Gastrocnemius medialis (tissue), 4 donors: Measurements from ENCODE around the gene JAM3. TPM values are rescaled to one million over a fixed set of nuclear protein-coding genes. Genes with fewer than 3 reads are reported as not detected.

Experiments
- ATAC-seq, 2 donors: fragments of 150-250 bp; one replicate each; pipeline ENCODE4 v1.9.1; 2016
- DNase-seq, 2 donors: peaks; one replicate each; pipeline ENCODE4 v3.0.0-alpha.2; 2019
- H3K27ac ChIP-seq, 4 donors: fragments of 200-600 bp; sonication (generic); 1 replicate in 1 of 4; 2 replicates in 3 of 4; pipeline ENCODE4 v1.5.1; 2016 to 2018; ENCODE audit warnings: mild to moderate bottlenecking in 2 of 4, moderate library complexity in 1 of 4
- H3K27me3 ChIP-seq, 3 donors: fragments of 200-600 bp; sonication (generic) in 2 of 3; 1 replicate in 1 of 3; 2 replicates in 2 of 3; pipeline versions ENCODE4 v1.5.1 to v1.6.0; 2016 to 2019; ENCODE audit warnings: mild to moderate bottlenecking in 1 of 3, moderate library complexity in 1 of 3
- H3K36me3 ChIP-seq, 2 donors: fragments of 200-600 bp; sonication (generic) in 1 of 2; one replicate each; pipeline ENCODE4 v1.5.1; 2017 to 2018
- H3K4me1 ChIP-seq, 2 donors: fragments of 200-600 bp; sonication (generic) in 1 of 2; one replicate each; pipeline ENCODE4 v1.5.1; 2016 to 2017; ENCODE audit warnings: mild to moderate bottlenecking in 2 of 2
- H3K4me3 ChIP-seq, 4 donors: fragments of 200-600 bp; sonication (generic) in 3 of 4; 1 replicate in 1 of 4; 2 replicates in 3 of 4; pipeline ENCODE4 v1.5.1; 2016 to 2019; ENCODE audit warnings: mild to moderate bottlenecking in 2 of 4
- H3K9me3 ChIP-seq, 3 donors: fragments of 200-600 bp; sonication (generic) in 2 of 3; 1 replicate in 1 of 3; 2 replicates in 2 of 3; pipeline ENCODE4 v1.5.1; 2016 to 2019
- POLR2A ChIP-seq, 2 donors: fragments of 450-650 bp; IDR thresholded peaks; one replicate each; pipeline ENCODE4 v1.6.1; 2017; ENCODE audit warnings: antibody characterized with exemption in 2 of 2, mild to moderate bottlenecking in 2 of 2, moderate library complexity in 2 of 2
- in situ Hi-C, 4 donors: fragments of 200-750 bp; cut with MboI; loops; one replicate each; pipeline versions ENCODE4 v1.15.0 to v1.8.0; 2017; ENCODE audit warnings: low sequenced_read_pairs in 4 of 4
- intact Hi-C: fragments of 100-400 bp; cut with DNase I; formaldehyde crosslinking; loops from one replicate; pipeline ENCODE4 v1.15.1; 2023; ENCODE audit warnings: low total_unique reads
- total RNA-seq, 4 donors: library from RNA; depleted of rRNA; stranded (reverse); fragments of >200 nt; gene quantifications; one replicate each; pipeline versions ENCODE4 v1.1.0 to v1.2.3, GENCODE V29; 2016
- TF ChIP-seq, protein P1 (sequence below), 5 experiments: fragments of 450-650 bp in 3 of 5; fragments of 200-600 bp in 2 of 5; sonication (generic) in 2 of 5; IDR thresholded peaks in 4 of 5; conservative IDR thresholded peaks in 1 of 5; 1 replicate in 4 of 5; 2 replicates in 1 of 5; pipeline ENCODE4 v1.5.1; 2016 to 2019; ENCODE audit warnings: antibody characterized with exemption in 5 of 5, mild to moderate bottlenecking in 3 of 5, moderate library complexity in 3 of 5

The JAM3 gene
- total RNA-seq, 4 donors from 2014 or later, result 3.5 to 9.7 (median 6.2) TPM

DNA sequence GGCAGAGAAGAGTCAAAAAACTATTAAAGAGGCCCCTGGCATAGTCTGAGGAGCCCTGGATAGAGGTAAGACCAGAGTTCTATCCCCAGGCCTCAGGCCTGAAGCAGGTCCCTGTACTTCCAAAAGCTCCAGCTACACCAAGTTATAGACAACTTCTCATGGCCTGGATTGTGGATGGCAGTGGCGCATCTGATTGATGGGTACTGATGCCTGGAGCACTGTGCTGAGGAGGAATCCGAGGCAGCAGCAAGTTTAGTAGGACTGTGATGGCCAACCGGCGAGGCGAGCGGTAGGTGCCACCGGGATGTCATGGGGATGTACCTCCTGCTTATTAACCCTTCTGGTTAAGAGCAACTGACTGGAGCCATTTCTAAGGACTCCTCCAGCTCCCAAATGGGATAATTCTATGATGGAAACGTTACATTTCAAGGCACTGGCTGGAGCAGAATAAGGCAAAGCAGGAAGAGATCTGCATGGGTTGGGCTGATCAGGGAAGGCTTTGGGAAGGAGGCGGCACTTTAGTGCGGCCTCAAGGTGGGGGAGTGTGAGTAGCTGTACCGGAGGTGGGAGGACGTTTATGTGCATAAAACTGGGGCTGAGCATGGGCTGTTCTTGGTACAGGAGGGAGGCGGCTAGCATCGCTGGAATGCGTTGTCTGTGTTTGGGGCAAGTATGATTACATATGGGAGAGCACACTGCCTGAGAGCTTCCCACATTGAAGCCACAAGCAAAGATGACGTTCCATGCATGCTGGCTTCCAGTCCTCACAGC lies 24.2 kb upstream of the JAM3 start:
- Histone ChIP-seq H3K4me3 (no peak overlapping the region), H3K36me3 (no peaks in the 10 kb centered on the region), H3K4me1 (peaks cover 20 to 21% of the 10 kb centered on the region in 2 donors), H3K27me3 (no peaks in the 10 kb centered on the region), H3K9me3 (no peaks in the 10 kb centered on the region), H3K27ac (no peak overlapping the region)
- DNase-seq (no peak), ATAC-seq (no peak)
- in situ Hi-C loops (loop anchor here in 3 of 4 donors (5.0 to 10.0 kb wide), 3 partner anchors 90 to 117 kb away; no protein-coding TSS in a partner anchor), intact Hi-C loops (loop anchor here (1.0 to 5.0 kb wide), 5 partner anchors 78 to 208 kb away; partner anchors contain the start of genes ACAD8, NCAPD3, THYN1 and VPS26B)
- TF ChIP-seq POLR2A (IDR thresholded peaks at IDR 0.05), result no peak
- TF ChIP-seq, protein P1, sequence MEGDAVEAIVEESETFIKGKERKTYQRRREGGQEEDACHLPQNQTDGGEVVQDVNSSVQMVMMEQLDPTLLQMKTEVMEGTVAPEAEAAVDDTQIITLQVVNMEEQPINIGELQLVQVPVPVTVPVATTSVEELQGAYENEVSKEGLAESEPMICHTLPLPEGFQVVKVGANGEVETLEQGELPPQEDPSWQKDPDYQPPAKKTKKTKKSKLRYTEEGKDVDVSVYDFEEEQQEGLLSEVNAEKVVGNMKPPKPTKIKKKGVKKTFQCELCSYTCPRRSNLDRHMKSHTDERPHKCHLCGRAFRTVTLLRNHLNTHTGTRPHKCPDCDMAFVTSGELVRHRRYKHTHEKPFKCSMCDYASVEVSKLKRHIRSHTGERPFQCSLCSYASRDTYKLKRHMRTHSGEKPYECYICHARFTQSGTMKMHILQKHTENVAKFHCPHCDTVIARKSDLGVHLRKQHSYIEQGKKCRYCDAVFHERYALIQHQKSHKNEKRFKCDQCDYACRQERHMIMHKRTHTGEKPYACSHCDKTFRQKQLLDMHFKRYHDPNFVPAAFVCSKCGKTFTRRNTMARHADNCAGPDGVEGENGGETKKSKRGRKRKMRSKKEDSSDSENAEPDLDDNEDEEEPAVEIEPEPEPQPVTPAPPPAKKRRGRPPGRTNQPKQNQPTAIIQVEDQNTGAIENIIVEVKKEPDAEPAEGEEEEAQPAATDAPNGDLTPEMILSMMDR (IDR thresholded peaks at IDR 0.05 in 4 of 5, conservative IDR thresholded peaks at IDR 0.05 in 1 of 5), result no peak

DNA sequence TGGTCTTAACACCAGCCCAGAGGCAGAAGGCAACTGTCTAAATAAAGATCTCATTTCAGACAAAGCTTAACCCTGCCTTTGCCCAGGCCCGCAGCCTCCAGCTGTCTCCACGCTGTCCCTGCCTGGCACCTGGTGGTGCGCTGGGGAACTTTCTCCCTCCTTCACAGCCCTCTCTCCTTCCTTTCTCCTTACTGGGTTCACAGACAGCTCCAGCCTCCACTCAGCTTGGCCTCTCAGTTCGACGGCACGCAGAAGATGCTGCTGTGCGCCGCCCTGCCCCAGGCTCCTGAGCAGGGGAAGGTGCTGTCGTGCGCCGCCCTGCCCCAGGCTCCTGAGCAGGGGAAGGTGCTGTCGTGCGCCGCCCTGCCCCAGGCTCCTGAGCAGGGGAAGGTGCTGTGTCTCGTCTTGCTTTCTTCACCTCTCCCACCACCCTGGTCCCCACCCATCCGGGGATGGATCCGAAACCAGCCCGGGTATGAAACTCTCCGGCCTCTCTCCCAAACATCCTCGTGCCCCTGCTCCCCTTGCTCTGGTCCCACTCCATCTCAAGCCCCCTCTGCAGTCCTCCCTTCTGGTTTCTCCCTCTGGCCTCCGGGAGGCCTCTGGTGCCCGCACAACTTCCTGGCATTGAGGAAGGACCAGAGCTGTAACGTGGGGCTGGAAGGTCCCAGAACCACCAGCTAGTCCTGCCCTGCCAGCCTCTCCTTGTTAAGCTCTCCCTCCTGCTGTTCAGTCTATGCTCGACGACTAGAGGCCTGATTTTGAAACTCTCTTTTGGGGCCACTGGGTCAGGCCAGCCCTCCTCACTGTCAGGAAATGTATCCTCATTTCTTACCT lies 22.9 kb upstream of the JAM3 start:
- no peak overlapping the region for H3K4me3 ChIP-seq
- in situ Hi-C loops, result loop anchor here in 2 of 4 donors (5.0 to 10.0 kb wide), 3 partner anchors 89 to 119 kb away; no protein-coding TSS in a partner anchor
- ATAC-seq, result peak; percentile 59 to 65
- TF ChIP-seq, protein P1 (IDR thresholded peaks at IDR 0.05 in 4 of 5, conservative IDR thresholded peaks at IDR 0.05 in 1 of 5), result peak; percentile 27 to 74 (median 68)
- no peak for TF ChIP-seq POLR2A (IDR thresholded peaks at IDR 0.05)
- peak in 1 of 2 donors; percentile 37 for DNase-seq
- peak overlapping the region in 2 of 4 donors; percentile 34 to 58 for H3K27ac ChIP-seq
- intact Hi-C loops, result loop anchor here (1.0 to 5.0 kb wide), 6 partner anchors 31 to 206 kb away; partner anchors contain the start of genes ACAD8, NCAPD3, THYN1 and VPS26B
- no peaks in the 10 kb centered on the region for H3K36me3 ChIP-seq
- no peaks in the 10 kb centered on the region for H3K27me3 ChIP-seq
- H3K4me1 ChIP-seq, result peaks cover 20 to 22% of the 10 kb centered on the region in 2 donors
- H3K9me3 ChIP-seq, result no peaks in the 10 kb centered on the region

DNA sequence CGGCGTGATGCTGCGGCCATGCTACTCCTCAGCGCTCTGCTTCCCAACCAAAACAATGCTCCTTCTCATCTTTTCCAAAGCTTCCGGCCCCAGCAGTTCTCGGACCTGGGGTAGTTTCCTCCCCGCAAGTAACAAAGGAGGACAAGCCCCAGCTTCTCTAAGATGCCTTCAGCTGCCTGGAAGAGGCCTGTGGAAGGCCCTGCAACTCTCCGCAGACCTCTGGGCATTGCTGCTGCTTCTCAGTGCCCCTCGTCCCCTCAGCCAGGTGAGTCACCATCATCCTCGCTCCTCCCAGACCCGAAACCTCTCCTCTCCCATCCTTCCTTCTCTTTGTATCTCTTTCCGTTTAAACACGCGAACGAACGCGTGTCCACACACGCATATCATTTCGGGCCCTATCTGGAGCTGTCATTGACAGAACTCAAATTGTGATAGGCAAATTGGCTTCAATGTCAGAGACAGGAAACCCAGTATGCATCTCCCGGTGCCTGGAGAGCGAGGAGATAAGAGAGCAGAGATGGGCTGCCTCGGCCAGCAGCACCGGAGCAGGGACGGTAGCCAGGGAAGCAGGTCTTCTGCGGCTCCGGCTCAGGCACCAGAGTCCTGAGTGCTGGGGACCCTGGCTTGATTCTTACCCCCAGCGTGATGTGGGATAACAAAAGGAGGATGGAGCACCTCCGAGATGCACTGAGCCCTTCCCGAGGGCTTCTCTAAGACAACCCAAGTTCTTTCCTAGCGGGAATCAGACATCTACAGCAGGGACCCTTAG lies 22.0 kb upstream of the JAM3 start:
- no peak for ATAC-seq
- in situ Hi-C loops (loop anchor here in 2 of 4 donors (5.0 to 10.0 kb wide), 3 partner anchors 88 to 120 kb away; no protein-coding TSS in a partner anchor), intact Hi-C loops (loop anchor here (1.0 to 5.0 kb wide), 5 partner anchors 32 to 205 kb away; partner anchors contain the start of genes ACAD8, NCAPD3, THYN1 and VPS26B)
- peaks cover 20 to 22% of the 10 kb centered on the region in 2 donors for H3K4me1 ChIP-seq
- H3K9me3 ChIP-seq, result no peaks in the 10 kb centered on the region
- no peaks in the 10 kb centered on the region for H3K27me3 ChIP-seq
- H3K27ac ChIP-seq, result peak overlapping the region; percentile 54 to 78 (median 64)
- H3K4me3 ChIP-seq, result peak overlapping the region in 3 of 4 donors; percentile 6 to 25 (median 14)
- TF ChIP-seq POLR2A (IDR thresholded peaks at IDR 0.05), result no peak
- H3K36me3 ChIP-seq, result no peaks in the 10 kb centered on the region
- DNase-seq, result no peak

DNA sequence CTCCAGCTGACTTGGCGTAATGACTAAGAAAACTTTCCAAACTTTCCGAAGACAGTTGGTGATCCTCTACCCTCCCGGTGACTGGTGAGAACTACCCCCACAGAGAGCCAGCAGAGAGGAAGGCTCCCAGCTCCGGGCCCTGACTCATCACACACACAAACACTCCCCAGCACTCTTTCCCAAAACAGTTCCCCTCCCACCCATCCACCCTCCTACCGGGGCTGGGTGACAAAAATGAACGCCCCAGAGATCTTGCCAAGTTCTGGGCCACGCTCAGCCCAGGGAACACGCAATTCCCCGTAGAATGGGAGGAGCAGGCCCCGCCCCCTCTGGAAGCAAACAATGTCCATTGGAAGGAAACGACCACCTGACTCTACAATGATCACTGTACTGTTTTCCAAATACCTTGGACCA lies 21.3 kb upstream of the JAM3 start:
- in situ Hi-C loops, result loop anchor here in 2 of 4 donors (5.0 to 10.0 kb wide), 3 partner anchors 87 to 120 kb away; no protein-coding TSS in a partner anchor
- H3K27ac ChIP-seq, result peak overlapping the region; percentile 54 to 78 (median 64)

More for the DNA sequence above, 21.3 kb upstream of the JAM3 start:
- Histone ChIP-seq H3K36me3 (no peaks in the 10 kb centered on the region), H3K27me3 (no peaks in the 10 kb centered on the region), H3K9me3 (no peaks in the 10 kb centered on the region), H3K4me1 (peaks cover 20 to 22% of the 10 kb centered on the region in 2 donors), H3K4me3 (peak overlapping the region in 3 of 4 donors; percentile 6 to 25 (median 14))
- intact Hi-C loops, result loop anchor here (1.0 to 5.0 kb wide), 5 partner anchors 33 to 205 kb away; partner anchors contain the start of genes ACAD8, NCAPD3, THYN1 and VPS26B
- ATAC-seq (peak; percentile 77 to 81), DNase-seq (peak; percentile 49 to 75)
- TF ChIP-seq POLR2A (IDR thresholded peaks at IDR 0.05), result no peak
